GM13976 (cell line): ENCODE data around the gene NRSN2.

ENCODE experiments used
- DNase-seq: peaks from one replicate; pipeline ENCODE4 v3.0.0; 2012; ENCODE audit warnings: low spot score
- CTCF ChIP-seq: IDR thresholded peaks from 2 replicates; pipeline ENCODE4 v1.5.1; 2012; ENCODE audit warnings: borderline replicate concordance, mild to moderate bottlenecking; ENCODE audit not compliant: insufficient read depth; ENCODE audit errors: extremely low read depth, missing control alignments, control extremely low read depth
- in situ Hi-C: fragments of 300-500 bp; cut with MboI; formaldehyde crosslinking; loops from one replicate; pipeline ENCODE4 v1.12.0; 2022; ENCODE audit warnings: low sequenced_read_pairs, mixed read lengths, inconsistent platforms; ENCODE audit not compliant: unreplicated experiment

Gene NRSN2

GRCh38 chr20:404088-404487 is 57.2 kb downstream of the NRSN2 start:
- no peak for DNase-seq
- in situ Hi-C loops: no loop called here
- no peak for TF ChIP-seq CTCF
